ENCODE data around the gene P2RX7.

The P2RX7 gene

GRCh38 chr12:121167951-121168350 is 35.3 kb downstream of the P2RX7 start:
- no peaks in the 10 kb centered on the region for H3K27me3 ChIP-seq (ENCODE audit: control insufficient read depth, insufficient read depth, low read length)
- H3K4me3 ChIP-seq (ENCODE audit: low read length): no peak overlapping the region
- H3K4me1 ChIP-seq (ENCODE audit: control insufficient read depth, insufficient read depth, low read length): peaks cover 6% of the 10 kb centered on the region
- no peaks in the 10 kb centered on the region for H3K9me3 ChIP-seq (ENCODE audit: control insufficient read depth, low read length)
- no peaks in the 10 kb centered on the region for H3K36me3 ChIP-seq (ENCODE audit: control insufficient read depth, insufficient read depth, low read length)
- H3K9ac ChIP-seq (ENCODE audit: low read length): no peak overlapping the region

GRCh38 chr12:121170151-121170550 is 37.5 kb downstream of the P2RX7 start:
- H3K4me1 ChIP-seq (ENCODE audit: control insufficient read depth, insufficient read depth, low read length): peaks cover 5% of the 10 kb centered on the region
- no peak overlapping the region for H3K4me3 ChIP-seq (ENCODE audit: low read length)
- no peaks in the 10 kb centered on the region for H3K36me3 ChIP-seq (ENCODE audit: control insufficient read depth, insufficient read depth, low read length)
- no peak overlapping the region for H3K9ac ChIP-seq (ENCODE audit: low read length)
- no peaks in the 10 kb centered on the region for H3K27me3 ChIP-seq (ENCODE audit: control insufficient read depth, insufficient read depth, low read length)
- H3K9me3 ChIP-seq (ENCODE audit: control insufficient read depth, low read length): no peaks in the 10 kb centered on the region

GRCh38 chr12:121170611-121171260 is 38.1 kb downstream of the P2RX7 start:
- Histone ChIP-seq H3K9ac (ENCODE audit: low read length) (no peak overlapping the region), H3K27me3 (ENCODE audit: control insufficient read depth, insufficient read depth, low read length) (no peaks in the 10 kb centered on the region), H3K4me1 (ENCODE audit: control insufficient read depth, insufficient read depth, low read length) (no peaks in the 10 kb centered on the region), H3K9me3 (ENCODE audit: control insufficient read depth, low read length) (no peaks in the 10 kb centered on the region), H3K4me3 (ENCODE audit: low read length) (no peak overlapping the region), H3K36me3 (ENCODE audit: control insufficient read depth, insufficient read depth, low read length) (no peaks in the 10 kb centered on the region)

- Histone ChIP-seq H3K27me3 (ENCODE audit: control insufficient read depth, insufficient read depth, low read length) (no peaks in the 10 kb centered on the region), H3K36me3 (ENCODE audit: control insufficient read depth, insufficient read depth, low read length) (no peaks in the 10 kb centered on the region), H3K4me3 (ENCODE audit: low read length) (no peak overlapping the region), H3K4me1 (ENCODE audit: control insufficient read depth, insufficient read depth, low read length) (no peaks in the 10 kb centered on the region), H3K9ac (ENCODE audit: low read length) (no peak overlapping the region), H3K9me3 (ENCODE audit: control insufficient read depth, low read length) (no peaks in the 10 kb centered on the region)
These were observed 39.5 kb downstream of the P2RX7 start for GRCh38 chr12:121172145-121172544.

GRCh38 chr12:121175383-121176119 is 42.9 kb downstream of the P2RX7 start:
- H3K4me1 ChIP-seq (ENCODE audit: control insufficient read depth, insufficient read depth, low read length): no peaks in the 10 kb centered on the region
- no peak overlapping the region for H3K4me3 ChIP-seq (ENCODE audit: low read length)
- no peaks in the 10 kb centered on the region for H3K27me3 ChIP-seq (ENCODE audit: control insufficient read depth, insufficient read depth, low read length)
- no peak overlapping the region for H3K9ac ChIP-seq (ENCODE audit: low read length)
- no peaks in the 10 kb centered on the region for H3K36me3 ChIP-seq (ENCODE audit: control insufficient read depth, insufficient read depth, low read length)
- H3K9me3 ChIP-seq (ENCODE audit: control insufficient read depth, low read length): no peaks in the 10 kb centered on the region

- no peaks in the 10 kb centered on the region for H3K27me3 ChIP-seq (ENCODE audit: control insufficient read depth, insufficient read depth, low read length)
- H3K9me3 ChIP-seq (ENCODE audit: control insufficient read depth, low read length): no peaks in the 10 kb centered on the region
- no peaks in the 10 kb centered on the region for H3K4me1 ChIP-seq (ENCODE audit: control insufficient read depth, insufficient read depth, low read length)
- H3K36me3 ChIP-seq (ENCODE audit: control insufficient read depth, insufficient read depth, low read length): no peaks in the 10 kb centered on the region
- H3K4me3 ChIP-seq (ENCODE audit: low read length): no peak overlapping the region
- no peak overlapping the region for H3K9ac ChIP-seq (ENCODE audit: low read length)
These were observed 44.3 kb downstream of the P2RX7 start for GRCh38 chr12:121176826-121177529.

- no peaks in the 10 kb centered on the region for H3K27me3 ChIP-seq (ENCODE audit: control insufficient read depth, insufficient read depth, low read length)
- no peaks in the 10 kb centered on the region for H3K9me3 ChIP-seq (ENCODE audit: control insufficient read depth, low read length)
- no peaks in the 10 kb centered on the region for H3K36me3 ChIP-seq (ENCODE audit: control insufficient read depth, insufficient read depth, low read length)
- no peak overlapping the region for H3K9ac ChIP-seq (ENCODE audit: low read length)
- H3K4me1 ChIP-seq (ENCODE audit: control insufficient read depth, insufficient read depth, low read length): no peaks in the 10 kb centered on the region
- no peak overlapping the region for H3K4me3 ChIP-seq (ENCODE audit: low read length)
These were observed 48.5 kb downstream of the P2RX7 start for GRCh38 chr12:121181181-121181580.

- Histone ChIP-seq H3K4me3 (ENCODE audit: low read length) (no peak overlapping the region), H3K4me1 (ENCODE audit: control insufficient read depth, insufficient read depth, low read length) (no peaks in the 10 kb centered on the region), H3K9me3 (ENCODE audit: control insufficient read depth, low read length) (no peaks in the 10 kb centered on the region), H3K9ac (ENCODE audit: low read length) (no peak overlapping the region), H3K27me3 (ENCODE audit: control insufficient read depth, insufficient read depth, low read length) (no peaks in the 10 kb centered on the region), H3K36me3 (ENCODE audit: control insufficient read depth, insufficient read depth, low read length) (no peaks in the 10 kb centered on the region)
These were observed 49.7 kb downstream of the P2RX7 start for GRCh38 chr12:121182222-121182893.

GRCh38 chr12:121184425-121184824 is 51.7 kb downstream of the P2RX7 start:
- no peaks in the 10 kb centered on the region for H3K27me3 ChIP-seq (ENCODE audit: control insufficient read depth, insufficient read depth, low read length)
- no peaks in the 10 kb centered on the region for H3K9me3 ChIP-seq (ENCODE audit: control insufficient read depth, low read length)
- H3K9ac ChIP-seq (ENCODE audit: low read length): no peak overlapping the region
- H3K36me3 ChIP-seq (ENCODE audit: control insufficient read depth, insufficient read depth, low read length): no peaks in the 10 kb centered on the region
- H3K4me1 ChIP-seq (ENCODE audit: control insufficient read depth, insufficient read depth, low read length): no peaks in the 10 kb centered on the region
- H3K4me3 ChIP-seq (ENCODE audit: low read length): no peak overlapping the region

- Histone ChIP-seq H3K4me3 (ENCODE audit: low read length) (no peak overlapping the region), H3K4me1 (ENCODE audit: control insufficient read depth, insufficient read depth, low read length) (no peaks in the 10 kb centered on the region), H3K9me3 (ENCODE audit: control insufficient read depth, low read length) (no peaks in the 10 kb centered on the region), H3K36me3 (ENCODE audit: control insufficient read depth, insufficient read depth, low read length) (no peaks in the 10 kb centered on the region), H3K9ac (ENCODE audit: low read length) (no peak overlapping the region), H3K27me3 (ENCODE audit: control insufficient read depth, insufficient read depth, low read length) (no peaks in the 10 kb centered on the region)
These were observed 52.6 kb downstream of the P2RX7 start for GRCh38 chr12:121184984-121185889.

- H3K9me3 ChIP-seq (ENCODE audit: control insufficient read depth, low read length): no peaks in the 10 kb centered on the region
- H3K9ac ChIP-seq (ENCODE audit: low read length): no peak overlapping the region
- no peak overlapping the region for H3K4me3 ChIP-seq (ENCODE audit: low read length)
- no peaks in the 10 kb centered on the region for H3K36me3 ChIP-seq (ENCODE audit: control insufficient read depth, insufficient read depth, low read length)
- peaks cover 3% of the 10 kb centered on the region for H3K4me1 ChIP-seq (ENCODE audit: control insufficient read depth, insufficient read depth, low read length)
- no peaks in the 10 kb centered on the region for H3K27me3 ChIP-seq (ENCODE audit: control insufficient read depth, insufficient read depth, low read length)
These were observed 54.1 kb downstream of the P2RX7 start for GRCh38 chr12:121186826-121187225.
